ENCODE measurements around the gene BLID.

Gene BLID

GRCh38 chr11:122138744-122139594, 23.0 kb upstream of the BLID start:
- no peak for DNase-seq

- peak; percentile 1 for DNase-seq
Measured at GRCh38 chr11:122137078-122137793, 21.2 kb upstream of the BLID start.

GRCh38 chr11:122131126-122131525, 15.1 kb upstream of the BLID start:
- DNase-seq: no peak

GRCh38 chr11:122128146-122128545, 12.1 kb upstream of the BLID start:
- DNase-seq: no peak

- DNase-seq: no peak
Measured at GRCh38 chr11:122127020-122127419, 11.0 kb upstream of the BLID start.

- DNase-seq: no peak
Measured at GRCh38 chr11:122126024-122126688, 10.1 kb upstream of the BLID start.

GRCh38 chr11:122123263-122123929, 7.4 kb upstream of the BLID start:
- DNase-seq: no peak

- DNase-seq: no peak
Measured at GRCh38 chr11:122122179-122122578, 6.2 kb upstream of the BLID start.

GRCh38 chr11:122120096-122120495, 4.1 kb upstream of the BLID start:
- DNase-seq: no peak

- DNase-seq: no peak
Measured at GRCh38 chr11:122116591-122116990, 576 bp upstream of the BLID start.

- DNase-seq: no peak
Measured at GRCh38 chr11:122114976-122115375, 1.0 kb downstream of the BLID start.

- DNase-seq: no peak
Measured at GRCh38 chr11:122113836-122114825, 1.9 kb downstream of the BLID start.

GRCh38 chr11:122112470-122113365, 3.3 kb downstream of the BLID start:
- DNase-seq: no peak

GRCh38 chr11:122109932-122110331, 6.1 kb downstream of the BLID start:
- no peak for DNase-seq

- DNase-seq: no peak
Measured at GRCh38 chr11:122108828-122109227, 7.2 kb downstream of the BLID start.

GRCh38 chr11:122108192-122108799, 7.7 kb downstream of the BLID start:
- DNase-seq: peak; percentile 50

- DNase-seq: no peak
Measured at GRCh38 chr11:122107566-122107965, 8.4 kb downstream of the BLID start.

GRCh38 chr11:122107045-122107444, 9.0 kb downstream of the BLID start:
- no peak for DNase-seq

GRCh38 chr11:122105044-122105758, 10.8 kb downstream of the BLID start:
- no peak for DNase-seq

GRCh38 chr11:122104341-122104740, 11.7 kb downstream of the BLID start:
- DNase-seq: no peak
